ENCODE data around the gene TMSB4X.

GRCh38 chrX:13005661-13006473 is 31.0 kb downstream of the TMSB4X start:
- TF ChIP-seq CTCF (IDR thresholded peaks at IDR 0.05; ENCODE audit: insufficient read depth, low read depth, low read length) (no peak), EZH2 (IDR thresholded peaks at IDR 0.05; ENCODE audit: insufficient read depth, low read length) (no peak)

Measured in astrocyte (in vitro differentiated cells and primary cell).